Breast epithelium (tissue), 3 donors: ENCODE measurements around the gene EPHA1.

Experiments
- POLR2A ChIP-seq: fragments of 450-650 bp; IDR thresholded peaks from one replicate; pipeline ENCODE4 v1.6.1; 2016; ENCODE audit warnings: antibody characterized with exemption, mild to moderate bottlenecking, moderate library complexity
- TF ChIP-seq, protein P1 (sequence below), 3 donors: fragments of 450-650 bp; IDR thresholded peaks; one replicate each; pipeline ENCODE4 v1.5.1; 2016 to 2017; ENCODE audit warnings: antibody characterized with exemption in 3 of 3, mild to moderate bottlenecking in 3 of 3, moderate library complexity in 3 of 3

GRCh38 chr7:143407287-143408251 lies 1.1 kb downstream of the EPHA1 start:
- TF ChIP-seq, protein P1, sequence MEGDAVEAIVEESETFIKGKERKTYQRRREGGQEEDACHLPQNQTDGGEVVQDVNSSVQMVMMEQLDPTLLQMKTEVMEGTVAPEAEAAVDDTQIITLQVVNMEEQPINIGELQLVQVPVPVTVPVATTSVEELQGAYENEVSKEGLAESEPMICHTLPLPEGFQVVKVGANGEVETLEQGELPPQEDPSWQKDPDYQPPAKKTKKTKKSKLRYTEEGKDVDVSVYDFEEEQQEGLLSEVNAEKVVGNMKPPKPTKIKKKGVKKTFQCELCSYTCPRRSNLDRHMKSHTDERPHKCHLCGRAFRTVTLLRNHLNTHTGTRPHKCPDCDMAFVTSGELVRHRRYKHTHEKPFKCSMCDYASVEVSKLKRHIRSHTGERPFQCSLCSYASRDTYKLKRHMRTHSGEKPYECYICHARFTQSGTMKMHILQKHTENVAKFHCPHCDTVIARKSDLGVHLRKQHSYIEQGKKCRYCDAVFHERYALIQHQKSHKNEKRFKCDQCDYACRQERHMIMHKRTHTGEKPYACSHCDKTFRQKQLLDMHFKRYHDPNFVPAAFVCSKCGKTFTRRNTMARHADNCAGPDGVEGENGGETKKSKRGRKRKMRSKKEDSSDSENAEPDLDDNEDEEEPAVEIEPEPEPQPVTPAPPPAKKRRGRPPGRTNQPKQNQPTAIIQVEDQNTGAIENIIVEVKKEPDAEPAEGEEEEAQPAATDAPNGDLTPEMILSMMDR (IDR thresholded peaks at IDR 0.05), result no peak
- no peak for TF ChIP-seq POLR2A
